HCT116 (cell line): ENCODE measurements around the gene HDLBP. TPM values are rescaled to one million over a fixed set of nuclear protein-coding genes. Genes with fewer than 3 reads are reported as not detected.

Experiments used
- ATAC-seq: fragments of 200-7000 bp; cut with Tn5 transposase; 2 replicates; pipeline ENCODE4 v1.9.1; 2020; ENCODE audit warnings: mild to moderate bottlenecking, moderate library complexity
- BruUV-seq: library from RNA; stranded (reverse); fragments of 400-500 nt; replicated peaks from 2 replicates; lab custom pipeline; 2021; lab: Mats Ljungman, UMichigan
- CTCF ChIA-PET: fragments of 300-600 bp; sonication (Branson Sonifier 250); formaldehyde crosslinking; loops from one replicate; lab custom pipeline; 2021; ENCODE audit warnings: antibody characterized with exemption; lab: Charles Lee
- POLR2A ChIA-PET: fragments of 300-600, 350-600 bp; sonication (Branson Sonifier 250); formaldehyde crosslinking; loops from one replicate; lab custom pipeline; 2021; ENCODE audit warnings: antibody characterized with exemption; lab: Charles Lee
- RAD21 ChIA-PET, 2 experiments: fragments of 300-600 bp; sonication (Branson Sonifier 250); formaldehyde crosslinking; loops; one replicate each; lab custom pipeline; 2023; ENCODE audit warnings: low total read pairs in 2 of 2; ENCODE audit not compliant: uncharacterized antibody in 2 of 2, unreplicated experiment in 2 of 2, low non-redundant PET in 1 of 2; lab: Charles Lee
- DNase-seq: peaks from one replicate; pipeline ENCODE4 v3.0.0-alpha.2; 2010; ENCODE audit warnings: low read depth, low spot score
- H2AFZ ChIP-seq: fragments of 200-600 bp; shearing (Covaris generic), sonication (generic); 2 replicates; pipeline ENCODE4 v1.6.1; 2017; ENCODE audit warnings: low read depth, mixed run types, mixed read lengths, antibody characterized with exemption, low read length; ENCODE audit not compliant: poor library complexity, severe bottlenecking
- H3K27ac ChIP-seq: 2 replicates; pipeline ENCODE4 v1.5.1; 2012; ENCODE audit warnings: low read depth, low read length
- H3K27me3 ChIP-seq: fragments of 200-600 bp; sonication (generic); 2 replicates; pipeline ENCODE4 v1.6.1; 2016; ENCODE audit warnings: mixed run types, low read length, mixed read lengths; ENCODE audit not compliant: insufficient read depth
- H3K36me3 ChIP-seq, 2 experiments: fragments of 200-500 bp in 1 of 2; fragments of 200-600 bp in 1 of 2; sonication (Bioruptor generic) in 1 of 2; sonication (generic) in 1 of 2; 2 replicates each; pipeline versions ENCODE4 v1.5.1 to v1.6.1; 2014 to 2016; ENCODE audit warnings: low read length in 2 of 2, inconsistent platforms in 1 of 2, mixed read lengths in 1 of 2, mixed run types in 1 of 2; ENCODE audit not compliant: insufficient read depth in 2 of 2, control insufficient read depth in 1 of 2
- H3K4me1 ChIP-seq, 2 experiments: fragments of 200-600 bp in 1 of 2; sonication (generic) in 1 of 2; 2 replicates each; pipeline versions ENCODE4 v1.5.1 to v1.6.1; 2012 to 2017; ENCODE audit warnings: low read length in 2 of 2, inconsistent platforms in 1 of 2, mild to moderate bottlenecking in 1 of 2, mixed read lengths in 1 of 2, mixed run types in 1 of 2, moderate library complexity in 1 of 2; ENCODE audit not compliant: insufficient read depth in 2 of 2, control insufficient read depth in 1 of 2
- H3K4me2 ChIP-seq: fragments of 200-600 bp; sonication (generic); 2 replicates; pipeline ENCODE4 v1.6.1; 2017; ENCODE audit warnings: mixed run types, low read length, mixed read lengths
- H3K4me3 ChIP-seq, 2 experiments: fragments of 200-600 bp in 1 of 2; sonication (generic) in 1 of 2; replicated peaks in 1 of 2; 2 replicates each; pipeline ENCODE4 v1.5.1; 2011 to 2016; ENCODE audit warnings: low read length in 2 of 2, control low read depth in 1 of 2, low read depth in 1 of 2, mild to moderate bottlenecking in 1 of 2, mixed read lengths in 1 of 2, mixed run types in 1 of 2
- H3K79me2 ChIP-seq: fragments of 200-600 bp; sonication (generic); 2 replicates; pipeline ENCODE4 v1.6.1; 2017; ENCODE audit warnings: mild to moderate bottlenecking, mixed run types, low read length, moderate library complexity, mixed read lengths; ENCODE audit not compliant: insufficient read depth
- H3K9ac ChIP-seq: fragments of 200-600 bp; sonication (generic); 2 replicates; pipeline ENCODE4 v1.6.1; 2016; ENCODE audit warnings: low read length, mixed read lengths
- H3K9me2 ChIP-seq: fragments of 200-600 bp; sonication (generic), shearing (Covaris generic); 2 replicates; pipeline ENCODE4 v1.6.1; 2017; ENCODE audit warnings: mixed run types, mild to moderate bottlenecking, moderate library complexity; ENCODE audit not compliant: insufficient read depth
- H3K9me3 ChIP-seq, 2 experiments: fragments of 200-500 bp in 1 of 2; fragments of 200-600 bp in 1 of 2; sonication (Bioruptor generic) in 1 of 2; sonication (generic) in 1 of 2; 2 replicates each; pipeline ENCODE4 v1.6.1; 2014 to 2017; ENCODE audit warnings: low read length in 2 of 2, mixed read lengths in 2 of 2, inconsistent platforms in 1 of 2, low read depth in 1 of 2, mild to moderate bottlenecking in 1 of 2, mixed run types in 1 of 2, moderate library complexity in 1 of 2; ENCODE audit not compliant: control insufficient read depth in 1 of 2, insufficient read depth in 1 of 2
- H4K20me1 ChIP-seq: fragments of 200-600 bp; sonication (generic), shearing (Covaris generic); 2 replicates; pipeline ENCODE4 v1.6.1; 2017; ENCODE audit warnings: mixed run types, mild to moderate bottlenecking, moderate library complexity; ENCODE audit not compliant: insufficient read depth
- CEBPB ChIP-seq: IDR thresholded peaks from 2 replicates; pipeline ENCODE4 v1.6.1; 2012; ENCODE audit warnings: low read depth
- CTCF ChIP-seq, 3 experiments: fragments of 200-600 bp in 1 of 3; sonication (generic) in 1 of 3; IDR thresholded peaks in 2 of 3; conservative IDR thresholded peaks in 1 of 3; 2 replicates each; pipeline ENCODE4 v1.5.1; 2012 to 2017; ENCODE audit warnings: low read depth in 2 of 3, low read length in 2 of 3, antibody characterized with exemption in 1 of 3, borderline replicate concordance in 1 of 3, control low read depth in 1 of 3, mild to moderate bottlenecking in 1 of 3, mixed read lengths in 1 of 3, mixed run types in 1 of 3, moderate library complexity in 1 of 3; ENCODE audit not compliant: insufficient read depth in 1 of 3
- ELF1 ChIP-seq: IDR thresholded peaks from 2 replicates; pipeline ENCODE4 v1.6.1; 2012; ENCODE audit warnings: low read depth, borderline replicate concordance
- EZH2phosphoT487 ChIP-seq: fragments of 200-600 bp; IDR thresholded peaks from 2 replicates; pipeline ENCODE4 v1.6.1; 2018; ENCODE audit warnings: antibody characterized with exemption, borderline replicate concordance
- JUND ChIP-seq: IDR thresholded peaks from 2 replicates; pipeline ENCODE4 v1.6.1; 2012
- ZBTB33 ChIP-seq: IDR thresholded peaks from 2 replicates; pipeline ENCODE4 v1.6.1; 2011; ENCODE audit warnings: mild to moderate bottlenecking, low read length, moderate library complexity; ENCODE audit not compliant: insufficient replicate concordance; ENCODE audit errors: extremely low read depth
- ZFX ChIP-seq: fragments of 450-650 bp; IDR thresholded peaks from 2 replicates; pipeline ENCODE4 v1.6.1; 2017
- intact Hi-C: fragments of 100-400 bp; cut with micrococcal nuclease; formaldehyde crosslinking; loops from 2 replicates; pipeline ENCODE4 v1.10.0; 2022
- total RNA-seq: library from RNA; stranded (reverse); gene quantifications from one replicate; pipeline ENCODE4 v1.2.1, GENCODE V29; 2021; ENCODE audit not compliant: unreplicated experiment
- TF ChIP-seq, protein P1 (sequence below): IDR thresholded peaks from 2 replicates; pipeline ENCODE4 v1.6.1; 2012

The HDLBP gene
- total RNA-seq, 1 experiment from 2014 or later: 462 TPM

GRCh38 chr2:241321886-241322285, 6.4 kb upstream of the HDLBP start:
- CTCF ChIA-PET: no interaction called here
- no peak for TF ChIP-seq CTCF (IDR thresholded peaks at IDR 0.05 in 2 of 3, conservative IDR thresholded peaks at IDR 0.05 in 1 of 3; ENCODE audit: borderline replicate concordance in 1 of 3, insufficient read depth in 1 of 3, low read depth in 2 of 3, low read length in 2 of 3)
- no peak for TF ChIP-seq ELF1
- TF ChIP-seq JUND: no peak
- no peak for TF ChIP-seq ZFX
- TF ChIP-seq, protein P1, sequence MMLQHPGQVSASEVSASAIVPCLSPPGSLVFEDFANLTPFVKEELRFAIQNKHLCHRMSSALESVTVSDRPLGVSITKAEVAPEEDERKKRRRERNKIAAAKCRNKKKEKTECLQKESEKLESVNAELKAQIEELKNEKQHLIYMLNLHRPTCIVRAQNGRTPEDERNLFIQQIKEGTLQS: no peak
- no peak for TF ChIP-seq CEBPB
- no peak for TF ChIP-seq ZBTB33
- no peak for TF ChIP-seq EZH2phosphoT487
- DNase-seq (no peak), ATAC-seq (no peak)
- H3K27ac ChIP-seq: no peak overlapping the region
- no peak overlapping the region for H3K9ac ChIP-seq
- H3K4me1 ChIP-seq: peaks cover 9 to 17% of the 10 kb centered on the region in 2 experiments; a peak in 3 of 4 replicates
- H3K79me2 ChIP-seq: peaks cover 99% of the 10 kb centered on the region
- H3K27me3 ChIP-seq: no peaks in the 10 kb centered on the region
- H4K20me1 ChIP-seq: peaks cover 41% of the 10 kb centered on the region
- H3K4me3 ChIP-seq: no peak overlapping the region
- POLR2A ChIA-PET: no interaction called here
- intact Hi-C loops: no loop called here
- BruUV-seq: no TSS peak
- no peaks in the 10 kb centered on the region for H3K9me3 ChIP-seq
- H3K9me2 ChIP-seq: no peaks in the 10 kb centered on the region
- RAD21 ChIA-PET: interaction anchor here (0.7 kb wide), 2 partner anchors 98 to 155 kb away, joined by 3 to 4 read pairs; no protein-coding TSS in a partner anchor
- peaks cover 3 to 40% of the 10 kb centered on the region in 2 experiments for H3K36me3 ChIP-seq
- H3K4me2 ChIP-seq: no peak overlapping the region
- no peak overlapping the region for H2AFZ ChIP-seq
